Keratinocyte (primary cell): Measurements from ENCODE around the gene PLAAT5. TPM values are rescaled to one million over a fixed set of nuclear protein-coding genes. Genes with fewer than 3 reads are reported as not detected.

Experiments
- DNase-seq: peaks from one replicate; pipeline ENCODE4 v3.0.0-alpha.2; 2011; ENCODE audit warnings: low read depth, missing footprints, low spot score
- FAIRE-seq: peaks from 2 replicates; lab custom pipeline; 2011; peaks lifted over from hg19 to GRCh38; lab: Jason Lieb, UNC
- H2AFZ ChIP-seq: 2 replicates; pipeline ENCODE4 v1.6.0; 2012; ENCODE audit warnings: low read length, control low read depth, inconsistent platforms; ENCODE audit not compliant: control insufficient read depth
- H3K27ac ChIP-seq: 2 replicates; pipeline ENCODE4 v1.5.1; 2011; ENCODE audit warnings: low read length; ENCODE audit not compliant: control insufficient read depth, insufficient read depth
- H3K27me3 ChIP-seq: 3 replicates; pipeline ENCODE4 v1.6.0; 2011; ENCODE audit warnings: low read length; ENCODE audit not compliant: control insufficient read depth, insufficient read depth; ENCODE audit errors: extremely low read depth
- H3K36me3 ChIP-seq, 2 experiments: 2 replicates in 1 of 2; 3 replicates in 1 of 2; pipeline ENCODE4 v1.5.1; 2011; ENCODE audit warnings: low read length in 2 of 2, mild to moderate bottlenecking in 1 of 2; ENCODE audit not compliant: control insufficient read depth in 2 of 2, insufficient read depth in 2 of 2; ENCODE audit errors: extremely low read depth in 1 of 2
- H3K4me1 ChIP-seq: 3 replicates; pipeline ENCODE4 v1.5.1; 2011; ENCODE audit warnings: low read length; ENCODE audit not compliant: control insufficient read depth, insufficient read depth; ENCODE audit errors: extremely low read depth
- H3K4me2 ChIP-seq: 3 replicates; pipeline ENCODE4 v1.6.0; 2011; ENCODE audit warnings: low read depth, low read length; ENCODE audit not compliant: control insufficient read depth, insufficient read depth; ENCODE audit errors: extremely low read depth
- H3K4me3 ChIP-seq, 3 experiments: fragments of 200-600 bp in 1 of 3; sonication (generic) in 1 of 3; 2 replicates in 2 of 3; 3 replicates in 1 of 3; pipeline ENCODE4 v1.5.1; 2011 to 2016; ENCODE audit warnings: low read length in 3 of 3, mild to moderate bottlenecking in 3 of 3, control low read depth in 2 of 3, inconsistent platforms in 1 of 3, low read depth in 1 of 3, mixed read lengths in 1 of 3, mixed run types in 1 of 3, moderate library complexity in 1 of 3; ENCODE audit not compliant: control insufficient read depth in 2 of 3, insufficient read depth in 2 of 3; ENCODE audit errors: extremely low read depth in 1 of 3
- H3K79me2 ChIP-seq: 2 replicates; pipeline ENCODE4 v1.6.0; 2012; ENCODE audit warnings: low read length; ENCODE audit not compliant: control insufficient read depth, insufficient read depth
- H3K9ac ChIP-seq: 3 replicates; pipeline ENCODE4 v1.6.0; 2011; ENCODE audit warnings: low read length; ENCODE audit not compliant: control insufficient read depth, insufficient read depth; ENCODE audit errors: extremely low read depth
- H3K9me1 ChIP-seq: 3 replicates; pipeline ENCODE4 v1.6.0; 2011; ENCODE audit warnings: low read length; ENCODE audit not compliant: control insufficient read depth, insufficient read depth; ENCODE audit errors: extremely low read depth
- H3K9me3 ChIP-seq: 2 replicates; pipeline ENCODE4 v1.5.1; 2012; ENCODE audit warnings: low read depth, low read length; ENCODE audit not compliant: control insufficient read depth
- H4K20me1 ChIP-seq: 3 replicates; pipeline ENCODE4 v1.6.0; 2011; ENCODE audit warnings: low read length; ENCODE audit not compliant: control insufficient read depth, insufficient read depth; ENCODE audit errors: extremely low read depth
- EZH2 ChIP-seq: IDR thresholded peaks from one replicate; pipeline ENCODE4 v1.6.1; 2012; ENCODE audit warnings: inconsistent platforms, mild to moderate bottlenecking, low read length, moderate library complexity
- dilution Hi-C: fragments of 300-500 bp; cut with MboI; formaldehyde crosslinking; loops from one replicate; pipeline ENCODE4 v1.7.0; 2020; ENCODE audit warnings: low sequenced_read_pairs; ENCODE audit not compliant: extremely low pct_ligation_motif_present
- polyA minus RNA-seq, 3 experiments: library from RNA; depleted of rRNA, polyadenylated mRNA; stranded (reverse); fragments of >200 nt; gene quantifications; 1 replicate in 1 of 3; 2 replicates in 1 of 3; 3 replicates in 1 of 3; pipeline ENCODE4 v1.2.3, GENCODE V29; 2011
- polyA plus RNA-seq, 5 experiments: library from polyadenylated mRNA; depleted of rRNA in 3 of 5; stranded (reverse) in 3 of 5; stranded (forward) in 1 of 5; unstranded in 1 of 5; fragments of >200 nt; gene quantifications; 1 replicate in 1 of 5; 2 replicates in 3 of 5; 3 replicates in 1 of 5; pipeline versions ENCODE4 v1.2.1 to v1.2.3, GENCODE V29; 2011 to 2012; ENCODE audit warnings: missing spikeins in 2 of 5, low read depth in 1 of 5, low replicate concordance in 1 of 5
- TF ChIP-seq, protein P1 (sequence below), 3 experiments: IDR thresholded peaks in 1 of 3; conservative IDR thresholded peaks in 1 of 3; optimal IDR thresholded peaks in 1 of 3; 2 replicates in 2 of 3; 3 replicates in 1 of 3; pipeline versions ENCODE3 to v1.5.1; 2011; ENCODE audit warnings: low read length in 3 of 3, mild to moderate bottlenecking in 3 of 3, moderate library complexity in 2 of 3, control low read depth in 1 of 3, inconsistent platforms in 1 of 3; ENCODE audit not compliant: insufficient read depth in 2 of 3; ENCODE audit errors: extremely low read depth in 1 of 3

PLAAT5 gene, protein sequence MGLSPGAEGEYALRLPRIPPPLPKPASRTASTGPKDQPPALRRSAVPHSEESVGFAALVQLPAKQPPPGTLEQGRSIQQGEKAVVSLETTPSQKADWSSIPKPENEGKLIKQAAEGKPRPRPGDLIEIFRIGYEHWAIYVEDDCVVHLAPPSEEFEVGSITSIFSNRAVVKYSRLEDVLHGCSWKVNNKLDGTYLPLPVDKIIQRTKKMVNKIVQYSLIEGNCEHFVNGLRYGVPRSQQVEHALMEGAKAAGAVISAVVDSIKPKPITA
- not detected in 3 replicates for polyA plus RNA-seq
- polyA plus RNA-seq (2011; ENCODE audit: low read depth), result not detected
- polyA plus RNA-seq (2011; cell fraction: cytosol; rRNA removed), result not detected in 2 replicates
- polyA plus RNA-seq (2011; cell fraction: nucleus; rRNA removed), result not detected in 2 replicates
- not detected in 2 replicates for polyA plus RNA-seq (2012; ENCODE audit: low replicate concordance)
- not detected in 3 replicates for polyA minus RNA-seq
- not detected for polyA minus RNA-seq (2011; cell fraction: cytosol; rRNA and poly(A)+ RNA removed)
- not detected in 2 replicates for polyA minus RNA-seq (2011; cell fraction: nucleus; rRNA and poly(A)+ RNA removed)

DNA sequence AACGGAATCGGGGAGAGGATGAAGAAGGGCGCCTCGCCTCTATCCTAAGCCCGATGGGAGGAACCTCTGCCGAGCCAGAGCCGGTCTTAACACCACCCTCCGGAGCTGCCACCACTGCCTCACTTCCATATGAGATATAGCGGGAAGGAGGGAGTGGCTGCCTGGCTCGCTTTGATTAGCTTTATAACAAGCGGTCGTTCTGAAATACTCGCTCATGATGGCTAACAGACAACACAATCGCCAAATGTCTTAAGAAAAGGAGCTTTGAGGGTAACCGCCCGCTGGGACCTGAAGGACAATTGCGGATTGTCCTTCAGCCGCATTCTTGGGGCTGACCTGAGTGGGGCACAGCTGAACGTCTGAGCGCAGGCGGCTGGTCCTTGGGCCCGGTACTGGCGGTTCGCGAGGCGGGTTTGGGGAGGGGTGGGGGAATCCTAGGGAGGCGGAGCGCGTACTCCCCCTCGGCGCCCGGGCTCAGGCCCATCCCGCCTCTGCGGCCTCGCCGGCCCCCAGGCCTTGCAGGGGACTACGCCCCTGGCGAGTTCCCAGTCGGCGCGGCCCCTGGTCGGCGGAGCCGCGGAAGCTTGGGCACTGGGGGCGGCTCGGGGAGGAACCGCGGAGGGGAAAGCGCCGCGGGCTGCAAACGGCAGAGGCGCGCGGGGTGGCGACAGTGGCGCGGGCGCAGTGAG is at the start of gene PLAAT5:
TSS of gene PLAAT5 (minus strand) at position 617 of the 689 bp plus-strand sequence. CDS start at position 484, 133 bp downstream.
- FAIRE-seq, result no peak
- DNase-seq, result no peak
- Histone ChIP-seq H3K9ac (no peak within 1 kb of the TSS), H3K79me2 (no peaks in the 10 kb centered on the region), H3K27me3 (peaks cover 39% of the 10 kb centered on the region), H3K9me3 (no peaks in the 10 kb centered on the region), H2AFZ (peak within 1 kb of the TSS; percentile 36), H3K27ac (no peak within 1 kb of the TSS), H3K4me1 (peaks cover 5% of the 10 kb centered on the region), H3K4me3 (peak within 1 kb of the TSS; percentile 2 to 57 (median 40)), H3K4me2 (peak within 1 kb of the TSS; percentile 86), H3K9me1 (no peaks in the 10 kb centered on the region), H4K20me1 (no peaks in the 10 kb centered on the region), H3K36me3 (no peaks in the 10 kb centered on the region)
- TF ChIP-seq, protein P1, sequence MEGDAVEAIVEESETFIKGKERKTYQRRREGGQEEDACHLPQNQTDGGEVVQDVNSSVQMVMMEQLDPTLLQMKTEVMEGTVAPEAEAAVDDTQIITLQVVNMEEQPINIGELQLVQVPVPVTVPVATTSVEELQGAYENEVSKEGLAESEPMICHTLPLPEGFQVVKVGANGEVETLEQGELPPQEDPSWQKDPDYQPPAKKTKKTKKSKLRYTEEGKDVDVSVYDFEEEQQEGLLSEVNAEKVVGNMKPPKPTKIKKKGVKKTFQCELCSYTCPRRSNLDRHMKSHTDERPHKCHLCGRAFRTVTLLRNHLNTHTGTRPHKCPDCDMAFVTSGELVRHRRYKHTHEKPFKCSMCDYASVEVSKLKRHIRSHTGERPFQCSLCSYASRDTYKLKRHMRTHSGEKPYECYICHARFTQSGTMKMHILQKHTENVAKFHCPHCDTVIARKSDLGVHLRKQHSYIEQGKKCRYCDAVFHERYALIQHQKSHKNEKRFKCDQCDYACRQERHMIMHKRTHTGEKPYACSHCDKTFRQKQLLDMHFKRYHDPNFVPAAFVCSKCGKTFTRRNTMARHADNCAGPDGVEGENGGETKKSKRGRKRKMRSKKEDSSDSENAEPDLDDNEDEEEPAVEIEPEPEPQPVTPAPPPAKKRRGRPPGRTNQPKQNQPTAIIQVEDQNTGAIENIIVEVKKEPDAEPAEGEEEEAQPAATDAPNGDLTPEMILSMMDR (optimal IDR thresholded peaks at IDR 0.05 in 1 of 3, IDR thresholded peaks at IDR 0.05 in 1 of 3, conservative IDR thresholded peaks at IDR 0.05 in 1 of 3; ENCODE audit: extremely low read depth in 1 of 3, insufficient read depth in 2 of 3, low read length in 3 of 3), result no peak
- TF ChIP-seq EZH2, result peak; percentile 76
- dilution Hi-C loops, result no loop called here

DNA sequence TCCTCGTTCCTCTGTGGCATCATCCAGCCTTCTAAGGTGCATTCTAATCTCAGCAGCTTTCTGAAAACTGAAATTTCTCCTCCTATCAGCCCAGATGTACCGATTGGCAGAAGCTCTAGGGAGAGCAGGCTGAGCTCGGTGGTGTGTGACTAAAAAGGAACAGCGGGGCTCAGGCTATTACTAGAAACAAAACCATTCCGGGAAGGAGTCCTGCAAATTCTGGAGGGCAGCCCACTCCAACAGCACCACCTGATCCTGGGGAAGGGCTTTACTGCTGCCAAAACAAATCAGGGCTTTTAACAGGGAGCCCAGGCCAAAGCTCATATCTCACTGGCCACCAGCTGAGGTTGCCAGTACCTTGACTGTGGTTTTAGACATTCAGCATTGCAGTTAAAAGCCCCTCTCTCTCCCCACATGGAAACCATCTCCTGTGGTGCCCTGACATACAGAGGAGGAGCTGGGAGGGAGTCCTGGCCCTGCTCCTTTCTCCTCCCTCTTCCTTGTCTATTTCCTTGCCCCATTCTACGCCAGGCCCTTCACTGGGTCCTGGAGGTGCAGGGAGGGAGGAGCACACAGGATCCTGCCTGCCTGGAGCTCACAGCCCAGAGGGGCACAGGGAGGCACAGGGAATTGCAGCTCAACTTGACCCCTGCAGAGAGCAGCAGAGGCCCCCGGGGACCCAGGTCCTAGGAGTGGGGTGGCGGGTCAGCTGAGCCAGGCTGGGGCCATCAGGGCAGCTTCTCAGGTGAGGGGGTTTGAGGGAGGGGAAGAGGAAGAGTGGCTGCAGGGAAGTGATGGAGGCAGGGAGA is 46.5 kb upstream of the PLAAT5 start:
- no peak overlapping the region for H3K27ac ChIP-seq
- H2AFZ ChIP-seq, result peak overlapping the region; percentile 84
- TF ChIP-seq, protein P1 (optimal IDR thresholded peaks at IDR 0.05 in 1 of 3, IDR thresholded peaks at IDR 0.05 in 1 of 3, conservative IDR thresholded peaks at IDR 0.05 in 1 of 3; ENCODE audit: extremely low read depth in 1 of 3, insufficient read depth in 2 of 3, low read length in 3 of 3), result no peak
- no peak for TF ChIP-seq EZH2
- dilution Hi-C loops, result no loop called here
- no peaks in the 10 kb centered on the region for H3K9me3 ChIP-seq
- H3K27me3 ChIP-seq, result no peaks in the 10 kb centered on the region
- H3K79me2 ChIP-seq, result no peaks in the 10 kb centered on the region
- H3K4me3 ChIP-seq, result peak overlapping the region in 1 of 3 experiments; percentile 45
- H4K20me1 ChIP-seq, result no peaks in the 10 kb centered on the region
- peak overlapping the region; percentile 84 for H3K4me2 ChIP-seq
- peaks cover 9% of the 10 kb centered on the region for H3K4me1 ChIP-seq
- H3K9ac ChIP-seq, result peak overlapping the region; percentile 64
- no peaks in the 10 kb centered on the region for H3K9me1 ChIP-seq
- DNase-seq (no peak), FAIRE-seq (no peak)
- no peaks in the 10 kb centered on the region for H3K36me3 ChIP-seq
